ENCODE results near the gene EFCAB12.

Gene EFCAB12

DNA sequence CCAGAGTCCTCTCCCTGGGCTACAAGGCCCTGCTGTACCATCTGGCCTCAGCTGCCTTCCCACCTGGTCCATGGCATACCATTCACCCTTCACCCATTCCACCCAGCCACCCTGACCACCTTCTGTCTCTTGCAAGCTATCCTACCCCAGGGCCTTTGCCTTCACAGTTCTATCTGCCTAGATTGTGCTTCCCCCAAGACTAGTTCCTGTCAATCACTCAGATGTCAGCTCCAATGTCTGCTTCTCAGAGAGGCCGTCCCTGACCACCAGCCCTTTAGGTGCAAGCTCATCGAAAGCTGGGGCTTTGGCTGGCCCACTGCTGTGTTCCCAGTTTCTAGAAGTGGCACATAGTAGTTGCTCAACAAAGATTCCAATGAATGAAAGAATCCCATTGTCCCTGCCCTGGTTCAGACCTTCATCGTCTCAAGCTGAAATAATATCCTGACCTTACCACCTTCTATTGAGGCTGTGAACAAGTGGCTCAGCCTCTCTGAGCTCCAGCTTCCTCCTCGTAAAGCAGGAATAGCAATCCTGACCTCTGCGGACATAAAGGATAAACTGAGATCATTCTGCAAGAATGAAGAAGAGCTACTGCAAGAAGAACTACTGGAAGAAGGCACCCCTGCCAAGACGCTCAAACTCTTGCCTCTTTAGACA, 15.8 kb downstream of the EFCAB12 start:
- DNase-seq (ENCODE audit: low spot score), result no peak
- H3K27ac ChIP-seq, result no peak overlapping the region
- CTCF ChIA-PET, result interaction anchor here (1.3 kb wide), 1 partner anchor 12 kb away, joined by 6 read pairs; no protein-coding TSS in a partner anchor
- POLR2A ChIA-PET (ENCODE audit: low non-redundant PET), result no interaction called here
- no peak for TF ChIP-seq CTCF (conservative IDR thresholded peaks at IDR 0.05; ENCODE audit: low read depth)

DNA sequence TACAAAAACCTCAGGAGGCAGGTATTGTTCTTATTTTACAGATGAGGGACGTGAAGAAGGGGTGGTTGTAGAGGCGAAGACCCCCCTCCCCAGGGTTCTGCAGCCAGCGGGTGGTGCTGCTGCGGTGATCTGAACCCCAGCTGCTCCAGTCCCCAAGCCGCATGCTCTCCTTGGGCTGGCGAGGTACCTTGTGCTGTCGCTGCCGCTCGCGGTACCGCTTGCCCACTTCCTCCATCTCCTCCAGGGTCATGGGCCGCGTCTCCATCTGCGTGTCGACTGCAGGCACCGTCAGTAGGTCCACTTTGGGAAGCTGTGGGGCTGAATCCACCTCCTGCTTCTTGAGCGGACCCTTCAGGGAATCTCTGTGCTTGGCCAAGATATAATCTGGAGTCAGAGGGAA, 17.5 kb downstream of the EFCAB12 start:
- CTCF ChIA-PET, result no interaction called here
- POLR2A ChIA-PET (ENCODE audit: low non-redundant PET), result no interaction called here
- H3K27ac ChIP-seq, result no peak overlapping the region
- no peak for TF ChIP-seq CTCF (conservative IDR thresholded peaks at IDR 0.05; ENCODE audit: low read depth)
- no peak for DNase-seq (ENCODE audit: low spot score)

DNA sequence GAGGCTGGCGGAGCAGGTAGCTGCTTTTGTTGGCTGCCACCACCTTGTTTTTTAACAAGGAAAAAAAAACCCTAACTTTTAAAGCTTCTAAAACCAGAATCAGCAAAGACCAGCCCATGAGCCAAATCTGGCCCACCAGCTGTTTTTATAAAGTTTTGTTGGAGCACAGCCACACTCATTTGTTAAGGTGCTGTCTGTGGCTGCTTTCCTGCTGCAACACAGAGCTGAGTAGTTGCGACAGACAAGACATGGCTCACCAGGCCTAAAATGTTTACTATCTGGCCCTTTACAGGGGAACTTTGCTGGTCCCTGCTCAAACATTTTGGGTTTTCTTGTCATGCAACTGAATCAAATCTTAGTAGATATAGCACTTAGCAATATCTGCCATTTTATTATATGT, 18.9 kb downstream of the EFCAB12 start:
- H3K27ac ChIP-seq, result no peak overlapping the region
- no peak for DNase-seq (ENCODE audit: low spot score)
- TF ChIP-seq CTCF (conservative IDR thresholded peaks at IDR 0.05; ENCODE audit: low read depth), result no peak
- POLR2A ChIA-PET (ENCODE audit: low non-redundant PET), result no interaction called here
- CTCF ChIA-PET, result no interaction called here

- POLR2A ChIA-PET (ENCODE audit: low non-redundant PET), result no interaction called here
- H3K27ac ChIP-seq, result no peak overlapping the region
- DNase-seq (ENCODE audit: low spot score), result no peak
- no peak for TF ChIP-seq CTCF (conservative IDR thresholded peaks at IDR 0.05; ENCODE audit: low read depth)
- CTCF ChIA-PET, result interaction anchor here (0.7 kb wide), 1 partner anchor 585 kb away, joined by 3 read pairs; no protein-coding TSS in a partner anchor
These were observed 23.8 kb downstream of the EFCAB12 start for GRCh38 chr3:129404610-129405009.

- POLR2A ChIA-PET (ENCODE audit: low non-redundant PET), result no interaction called here
- TF ChIP-seq CTCF (conservative IDR thresholded peaks at IDR 0.05; ENCODE audit: low read depth), result no peak
- CTCF ChIA-PET, result interaction anchor here (0.7 kb wide), 1 partner anchor 585 kb away, joined by 3 read pairs; no protein-coding TSS in a partner anchor
- no peak for DNase-seq (ENCODE audit: low spot score)
- H3K27ac ChIP-seq, result no peak overlapping the region
These were observed 24.3 kb downstream of the EFCAB12 start for GRCh38 chr3:129404130-129404529.

DNA sequence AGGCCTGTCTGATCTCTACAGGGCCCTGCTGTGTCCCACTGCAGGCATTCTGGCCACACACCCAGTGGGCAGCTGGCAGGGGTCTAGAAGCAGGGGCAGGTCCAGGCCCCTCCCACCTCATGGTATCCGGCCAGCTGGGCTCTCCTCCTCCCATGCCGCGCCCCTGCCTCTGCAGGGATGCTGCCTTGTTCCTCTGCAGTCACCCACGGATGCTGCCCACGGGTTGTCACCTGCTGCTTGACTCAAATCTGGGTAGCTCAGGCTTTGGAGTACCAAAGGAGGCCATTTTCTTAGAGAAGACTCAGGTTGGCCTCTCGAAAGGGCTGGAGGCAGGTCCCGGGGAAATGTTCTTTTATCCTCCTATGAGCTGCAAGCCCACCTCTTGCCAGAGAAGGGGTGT, 25.0 kb downstream of the EFCAB12 start:
- H3K27ac ChIP-seq, result no peak overlapping the region
- CTCF ChIA-PET, result interaction anchor here (0.7 kb wide), 1 partner anchor 108 kb away, joined by 3 read pairs; no protein-coding TSS in a partner anchor
- no peak for TF ChIP-seq CTCF (conservative IDR thresholded peaks at IDR 0.05; ENCODE audit: low read depth)
- DNase-seq (ENCODE audit: low spot score), result no peak
- POLR2A ChIA-PET (ENCODE audit: low non-redundant PET), result no interaction called here
